ENCODE data around the gene HLA-DRB1. TPM values are rescaled to one million over a fixed set of nuclear protein-coding genes. Genes with fewer than 3 reads are reported as not detected.

The HLA-DRB1 gene
- polyA plus RNA-seq, 1 donor, result 159 TPM

Other genes starting within 250 kb of the HLA-DRB1 start
- not detected for gene TSBP1, start 217.9 kb downstream of the HLA-DRB1 start, polyA plus RNA-seq
- 0.18 TPM for gene BTNL2, start 182.7 kb downstream of the HLA-DRB1 start, polyA plus RNA-seq
- 380 TPM for gene HLA-DRA, start 150.0 kb downstream of the HLA-DRB1 start, polyA plus RNA-seq
- 20.4 TPM for gene HLA-DRB5, start 59.6 kb downstream of the HLA-DRB1 start, polyA plus RNA-seq
- 53.4 TPM for gene HLA-DQA1, start 47.6 kb upstream of the HLA-DRB1 start, polyA plus RNA-seq
- gene HLA-DQB1, start 76.8 kb upstream of the HLA-DRB1 start, polyA plus RNA-seq, result 23.7 TPM
- gene HLA-DQA2, start 151.5 kb upstream of the HLA-DRB1 start, polyA plus RNA-seq, result 1.8 TPM
- gene HLA-DQB2, start 173.7 kb upstream of the HLA-DRB1 start, polyA plus RNA-seq, result 1.9 TPM
- gene HLA-DOB, start 227.2 kb upstream of the HLA-DRB1 start, polyA plus RNA-seq, result 0.94 TPM
- gene TAP2, start 248.9 kb upstream of the HLA-DRB1 start, polyA plus RNA-seq, result 13.3 TPM

All from large intestine (tissue), 1 donor.